ENCODE data around the gene GLCE. TPM values are rescaled to one million over a fixed set of nuclear protein-coding genes. Genes with fewer than 3 reads are reported as not detected.

Gene GLCE
- total RNA-seq, 1 donor from 2014 or later = 9.9 TPM

- Mint-ChIP-seq H3K9me3 (ENCODE audit: low read depth) (no peaks in the 10 kb centered on the region), H3K27me3 (ENCODE audit: low read depth) (peaks cover 6% of the 10 kb centered on the region), H3K4me1 (ENCODE audit: low read depth) (peaks cover 16% of the 10 kb centered on the region), H3K4me3 (ENCODE audit: unreplicated experiment) (no peak overlapping the region), H3K36me3 (ENCODE audit: low read depth) (no peaks in the 10 kb centered on the region), H3K27ac (ENCODE audit: unreplicated experiment) (no peak overlapping the region)
- TF ChIP-seq CTCF (IDR thresholded peaks at IDR 0.05) = no peak
- no peak for DNase-seq (ENCODE audit: low spot score)
Measured at GRCh38 chr15:69125236-69125635, 35.2 kb upstream of the GLCE start.

GRCh38 chr15:69126054-69126469 lies 34.4 kb upstream of the GLCE start:
- H3K27ac Mint-ChIP-seq (ENCODE audit: unreplicated experiment) = no peak overlapping the region

GRCh38 chr15:69127306-69127705 lies 33.1 kb upstream of the GLCE start:
- H3K4me3 Mint-ChIP-seq (ENCODE audit: unreplicated experiment) = no peak overlapping the region
- TF ChIP-seq CTCF (IDR thresholded peaks at IDR 0.05) = no peak
- no peaks in the 10 kb centered on the region for H3K9me3 Mint-ChIP-seq (ENCODE audit: low read depth)
- H3K36me3 Mint-ChIP-seq (ENCODE audit: low read depth) = no peaks in the 10 kb centered on the region
- no peak for DNase-seq (ENCODE audit: low spot score)
- no peak overlapping the region for H3K27ac Mint-ChIP-seq (ENCODE audit: unreplicated experiment)
- peaks cover 2% of the 10 kb centered on the region for H3K27me3 Mint-ChIP-seq (ENCODE audit: low read depth)
- H3K4me1 Mint-ChIP-seq (ENCODE audit: low read depth) = peaks cover 19% of the 10 kb centered on the region

More at GRCh38 chr15:69126054-69126469, 34.4 kb upstream of the GLCE start:
- TF ChIP-seq CTCF (IDR thresholded peaks at IDR 0.05) = no peak
- no peaks in the 10 kb centered on the region for H3K36me3 Mint-ChIP-seq (ENCODE audit: low read depth)
- peaks cover 16% of the 10 kb centered on the region for H3K4me1 Mint-ChIP-seq (ENCODE audit: low read depth)
- no peak overlapping the region for H3K4me3 Mint-ChIP-seq (ENCODE audit: unreplicated experiment)
- no peak for DNase-seq (ENCODE audit: low spot score)
- H3K27me3 Mint-ChIP-seq (ENCODE audit: low read depth) = peaks cover under 1% of the 10 kb centered on the region
- H3K9me3 Mint-ChIP-seq (ENCODE audit: low read depth) = no peaks in the 10 kb centered on the region

- Mint-ChIP-seq H3K4me3 (ENCODE audit: unreplicated experiment) (no peak overlapping the region), H3K36me3 (ENCODE audit: low read depth) (no peaks in the 10 kb centered on the region), H3K4me1 (ENCODE audit: low read depth) (peaks cover 19% of the 10 kb centered on the region), H3K27me3 (ENCODE audit: low read depth) (peaks cover 2% of the 10 kb centered on the region), H3K27ac (ENCODE audit: unreplicated experiment) (no peak overlapping the region), H3K9me3 (ENCODE audit: low read depth) (no peaks in the 10 kb centered on the region)
- DNase-seq (ENCODE audit: low spot score) = no peak
- no peak for TF ChIP-seq CTCF (IDR thresholded peaks at IDR 0.05)
Measured at GRCh38 chr15:69128667-69129311, 31.6 kb upstream of the GLCE start.

- H3K36me3 Mint-ChIP-seq (ENCODE audit: low read depth) = no peaks in the 10 kb centered on the region
- DNase-seq (ENCODE audit: low spot score) = no peak
- peaks cover 4% of the 10 kb centered on the region for H3K4me1 Mint-ChIP-seq (ENCODE audit: low read depth)
- no peak for TF ChIP-seq CTCF (IDR thresholded peaks at IDR 0.05)
- H3K4me3 Mint-ChIP-seq (ENCODE audit: unreplicated experiment) = no peak overlapping the region
- peaks cover 2% of the 10 kb centered on the region for H3K27me3 Mint-ChIP-seq (ENCODE audit: low read depth)
- no peaks in the 10 kb centered on the region for H3K9me3 Mint-ChIP-seq (ENCODE audit: low read depth)
- H3K27ac Mint-ChIP-seq (ENCODE audit: unreplicated experiment) = no peak overlapping the region
Measured at GRCh38 chr15:69131362-69132220, 28.8 kb upstream of the GLCE start.
